GM10266 (cell line): ENCODE data around the gene FAM181A.

Experiments used
- DNase-seq: peaks from one replicate; pipeline ENCODE4 v3.0.0; 2012; ENCODE audit errors: extremely low spot score
- CTCF ChIP-seq: IDR thresholded peaks from 2 replicates; pipeline ENCODE4 v1.5.1; 2012; ENCODE audit warnings: mild to moderate bottlenecking, low read depth; ENCODE audit not compliant: control insufficient read depth, insufficient read depth; ENCODE audit errors: missing control alignments

FAM181A gene

DNA sequence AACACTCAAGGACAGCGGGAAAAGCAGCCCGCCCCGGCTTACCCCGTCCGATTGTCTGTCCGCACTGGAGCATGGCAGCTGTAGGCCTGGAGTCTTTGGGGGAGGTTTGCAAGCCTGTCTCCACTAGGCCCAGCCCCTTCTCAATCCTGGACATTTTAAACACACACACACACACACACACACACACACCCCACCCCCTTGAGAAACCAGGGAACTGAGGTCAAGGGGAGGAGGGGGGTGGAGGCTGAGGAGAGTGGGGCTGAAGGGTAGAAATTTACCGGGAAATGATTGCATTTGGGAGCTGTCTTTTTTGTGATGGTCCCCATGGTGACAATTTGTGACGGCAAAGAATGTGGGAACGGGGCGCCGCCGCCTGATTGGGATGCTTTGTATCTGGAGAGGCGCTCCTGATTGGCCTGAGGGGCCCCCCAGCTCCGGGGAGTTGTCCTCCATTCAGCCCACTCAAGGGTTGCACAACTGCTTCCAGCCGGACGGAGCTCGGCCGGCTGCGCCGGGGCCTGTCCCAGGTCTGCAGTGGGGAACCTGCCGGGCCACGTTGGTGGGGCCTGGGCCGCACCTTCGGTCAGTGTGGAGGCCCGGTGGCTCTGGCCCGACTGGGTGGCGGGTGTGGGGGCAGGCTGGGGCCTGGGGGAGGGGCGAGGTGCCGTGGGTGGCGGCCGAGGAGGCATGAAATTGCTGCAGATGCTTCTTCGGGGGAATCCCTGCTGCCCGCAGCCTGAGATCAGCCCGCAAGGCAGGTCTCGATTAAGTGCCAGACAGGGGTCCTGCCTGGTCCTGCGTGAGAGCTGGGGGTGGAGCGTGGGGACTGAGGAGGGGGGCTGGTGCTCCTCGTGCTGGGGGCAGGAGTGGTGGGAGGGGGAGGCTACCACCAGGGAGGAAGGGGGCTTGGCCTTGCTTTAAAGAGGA is at the start of gene FAM181A:
Gene FAM181A (plus strand): TSS at position 472 of the 927 bp plus-strand sequence. CDS start 942 bp downstream, outside the sequence.
- TF ChIP-seq CTCF = no peak
- no peak for DNase-seq

DNA sequence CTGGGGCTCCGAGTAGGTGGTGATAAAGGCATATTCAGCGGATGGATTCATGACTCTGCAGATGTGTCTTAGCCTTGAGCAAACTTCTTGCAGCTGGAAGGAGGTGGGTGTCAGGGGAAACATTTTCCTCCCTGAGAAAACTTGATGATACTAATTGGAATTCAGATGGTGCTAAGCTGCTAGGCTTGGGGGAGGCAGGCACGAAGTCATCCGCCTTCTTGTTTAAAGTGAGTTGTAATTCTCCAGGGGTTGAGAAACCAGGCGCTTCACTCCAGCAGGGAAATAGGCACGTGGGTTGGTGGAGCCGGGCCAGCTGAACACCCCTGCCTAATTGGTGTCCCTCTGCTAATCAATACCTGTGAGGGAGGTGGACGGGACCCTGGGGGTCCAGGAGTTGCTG is 48.9 kb upstream of the FAM181A start:
- DNase-seq = no peak
- TF ChIP-seq CTCF = no peak

DNA sequence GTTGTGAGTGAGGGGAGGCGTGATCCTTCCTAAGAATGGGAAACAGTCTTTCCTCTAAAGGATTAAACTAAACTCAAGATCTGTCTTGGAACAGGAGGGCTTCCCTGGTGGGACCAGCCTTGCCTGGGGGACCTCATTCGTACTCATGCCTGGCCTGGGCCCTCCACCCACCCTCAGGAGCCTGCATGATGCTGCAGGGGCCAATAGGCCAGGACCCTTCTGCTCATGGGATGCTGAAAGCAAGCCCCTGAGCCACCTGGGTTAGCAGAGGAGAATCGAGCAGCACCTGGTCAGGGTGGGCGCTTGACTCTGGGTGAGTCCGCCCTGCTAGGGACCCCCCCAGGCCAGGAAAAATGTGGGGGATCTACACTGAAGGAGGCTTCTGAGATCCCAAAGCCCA is 48.3 kb upstream of the FAM181A start:
- DNase-seq = no peak
- no peak for TF ChIP-seq CTCF

DNA sequence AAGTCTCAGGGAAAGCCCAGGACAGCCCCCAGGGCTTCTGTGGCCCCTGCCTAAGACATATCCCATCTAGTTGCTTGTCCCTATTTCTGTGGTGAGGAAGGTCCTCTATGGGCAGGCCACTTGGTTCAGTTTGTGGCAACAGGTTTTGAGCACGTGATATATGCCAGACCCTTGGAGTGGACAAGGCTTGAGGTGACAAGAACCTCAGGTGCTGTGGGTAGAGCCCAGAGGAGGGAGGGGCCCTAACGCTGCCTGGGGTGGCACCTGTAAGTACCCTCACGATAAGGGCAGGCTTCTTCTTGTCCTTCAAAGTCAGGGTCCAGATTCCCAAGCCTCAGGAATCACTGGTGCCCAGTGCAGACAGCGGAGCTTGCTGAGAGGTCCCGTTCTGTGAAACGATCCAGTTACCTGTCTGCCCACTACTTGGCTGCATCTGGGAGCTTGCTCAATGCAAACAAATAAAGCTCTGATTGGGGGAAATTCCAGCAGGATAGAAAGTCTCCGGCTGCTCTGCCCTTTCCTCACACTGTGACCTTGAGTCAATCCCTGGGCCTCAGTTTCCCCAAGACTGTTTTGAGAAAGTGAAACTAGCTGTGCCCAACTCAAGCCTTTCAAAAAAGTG is 47.7 kb upstream of the FAM181A start:
- TF ChIP-seq CTCF = no peak
- no peak for DNase-seq

GRCh38 chr14:93880021-93880820 is 46.9 kb upstream of the FAM181A start:
- TF ChIP-seq CTCF = no peak
- DNase-seq = no peak

DNA sequence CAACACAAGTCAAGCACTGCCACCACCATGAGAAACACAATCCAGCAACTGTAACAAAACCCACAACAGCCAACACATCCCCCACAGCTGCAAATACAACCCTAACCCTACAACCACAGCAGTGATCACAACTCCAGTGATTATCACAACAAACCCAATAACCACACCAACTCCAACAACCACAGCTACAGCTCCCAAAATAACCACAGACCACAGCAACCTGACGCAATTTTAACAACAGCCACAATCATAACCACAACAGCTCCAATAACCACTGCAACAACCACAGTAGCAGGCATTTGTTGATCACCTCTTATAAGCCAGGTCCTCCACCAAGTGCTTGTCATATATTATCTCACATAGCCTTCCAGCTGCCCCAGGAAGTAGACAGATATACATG is 42.2 kb upstream of the FAM181A start:
- TF ChIP-seq CTCF = no peak
- DNase-seq = no peak

DNA sequence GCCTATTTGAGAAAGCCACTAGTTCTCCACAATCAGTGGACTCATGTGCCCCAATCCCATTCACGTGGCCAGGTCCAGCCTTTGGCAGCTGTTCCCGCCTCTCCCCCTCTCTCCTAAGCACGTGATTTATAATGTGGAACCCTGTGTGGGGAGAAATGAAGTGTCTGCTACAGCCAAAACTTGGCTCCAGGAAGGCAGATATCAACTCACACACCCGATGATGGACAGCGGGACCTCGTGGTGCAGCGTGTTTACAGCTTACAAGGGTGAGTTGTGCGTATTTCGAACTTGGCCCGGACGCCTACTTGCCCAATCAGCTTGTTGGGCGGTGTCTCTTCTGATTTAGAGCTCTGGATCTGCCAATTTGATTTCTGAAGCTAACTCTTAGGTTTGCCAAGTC is 38.1 kb upstream of the FAM181A start:
- DNase-seq = no peak
- no peak for TF ChIP-seq CTCF
